ENCODE measurements around the gene WWC1.

Gene WWC1

DNA sequence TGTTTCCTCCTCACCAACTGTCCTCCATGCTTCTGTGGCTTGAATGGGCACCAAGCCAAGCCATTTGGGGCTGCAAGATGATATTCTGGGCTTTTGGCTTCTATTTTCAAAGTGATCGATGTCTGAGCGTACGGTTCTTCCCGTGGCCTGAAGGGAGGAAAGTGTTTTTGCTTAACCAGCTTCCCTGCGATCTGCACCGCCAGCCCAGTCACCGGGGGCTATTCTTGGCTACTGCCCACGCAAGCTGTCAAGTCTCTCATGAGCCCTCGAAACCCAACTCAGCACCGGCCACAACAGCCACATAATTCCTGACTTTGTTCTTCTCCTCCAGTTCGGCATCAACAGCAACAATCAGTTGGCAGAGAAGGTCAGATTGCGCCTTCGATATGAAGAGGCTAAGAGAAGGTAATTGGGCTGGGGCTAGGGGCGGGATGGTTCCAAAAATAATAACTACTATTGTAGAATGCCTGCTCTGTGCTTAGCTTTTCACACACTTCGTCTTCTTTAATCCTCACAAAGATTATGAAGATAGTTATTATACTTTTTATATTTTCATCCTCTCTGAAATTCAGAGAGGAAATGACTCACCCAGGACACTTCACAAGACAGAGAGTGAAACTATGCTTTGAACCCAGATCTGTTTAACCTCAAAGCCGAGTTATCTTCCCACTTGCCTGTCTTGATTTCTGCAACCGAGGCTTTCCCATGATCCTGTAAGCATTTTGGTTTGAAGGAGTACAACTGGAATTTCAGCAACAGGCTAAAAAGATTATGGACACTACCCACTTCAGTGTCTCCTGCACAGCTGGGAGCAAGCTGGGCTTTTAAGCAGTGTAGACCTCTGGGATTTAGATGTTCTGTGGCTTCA, 118.4 kb downstream of the WWC1 start:
- no peaks in the 10 kb centered on the region for H3K36me3 ChIP-seq (ENCODE audit: control insufficient read depth, insufficient read depth, low read length)
- no peak for DNase-seq (ENCODE audit: extremely low read depth, insufficient read length)
- H3K4me3 ChIP-seq (replicated peaks; ENCODE audit: low read depth, low read length) = no peak overlapping the region
- H3K27me3 ChIP-seq (replicated peaks; ENCODE audit: control insufficient read depth, insufficient read depth, low read length) = no peaks in the 10 kb centered on the region
- no peak for TF ChIP-seq CTCF (IDR thresholded peaks at IDR 0.05; ENCODE audit: insufficient read depth, low read length, poor library complexity, severe bottlenecking)

DNA sequence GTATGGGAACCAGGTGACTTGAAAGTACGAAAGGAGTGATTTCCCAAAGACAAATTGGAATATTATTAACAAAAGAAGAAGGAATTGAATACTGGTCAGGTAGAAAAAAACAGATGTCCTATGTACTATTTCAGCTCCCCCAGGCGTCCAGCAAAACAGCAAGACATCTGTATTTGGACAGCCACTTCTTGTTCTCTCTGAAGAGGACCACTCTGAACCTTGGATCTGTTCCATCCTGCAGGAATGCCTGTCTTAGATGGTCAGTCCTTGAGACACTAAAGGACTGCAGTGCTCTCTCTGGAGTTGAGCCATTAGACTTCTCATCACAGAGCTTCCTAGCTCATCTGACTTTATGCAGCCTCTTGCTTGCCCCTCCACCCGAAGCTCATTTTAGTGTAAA, 120.4 kb downstream of the WWC1 start:
- H3K4me3 ChIP-seq (replicated peaks; ENCODE audit: low read depth, low read length) = no peak overlapping the region
- no peak for DNase-seq (ENCODE audit: extremely low read depth, insufficient read length)
- no peaks in the 10 kb centered on the region for H3K27me3 ChIP-seq (replicated peaks; ENCODE audit: control insufficient read depth, insufficient read depth, low read length)
- H3K36me3 ChIP-seq (ENCODE audit: control insufficient read depth, insufficient read depth, low read length) = no peaks in the 10 kb centered on the region
- no peak for TF ChIP-seq CTCF (IDR thresholded peaks at IDR 0.05; ENCODE audit: insufficient read depth, low read length, poor library complexity, severe bottlenecking)

DNA sequence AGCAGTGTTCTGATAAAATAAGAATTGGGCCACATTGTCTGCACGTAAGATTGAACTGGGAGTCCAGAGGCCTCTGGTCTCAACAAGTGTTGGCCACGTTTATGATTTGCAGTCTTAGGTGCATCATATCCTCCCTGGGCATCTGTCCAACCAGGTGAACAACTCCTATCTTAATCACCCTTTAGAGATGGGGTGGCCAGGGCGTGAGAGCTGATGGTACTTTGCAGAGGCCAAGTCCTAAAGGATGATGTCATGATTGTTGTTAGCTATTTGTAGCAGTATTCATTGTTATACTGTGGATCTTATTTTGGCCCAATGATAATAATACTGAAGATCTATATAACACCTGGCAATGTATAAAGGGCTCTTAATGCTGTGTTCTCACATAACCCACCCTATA, 121.6 kb downstream of the WWC1 start:
- H3K36me3 ChIP-seq (ENCODE audit: control insufficient read depth, insufficient read depth, low read length) = no peaks in the 10 kb centered on the region
- H3K4me3 ChIP-seq (replicated peaks; ENCODE audit: low read depth, low read length) = no peak overlapping the region
- no peak for TF ChIP-seq CTCF (IDR thresholded peaks at IDR 0.05; ENCODE audit: insufficient read depth, low read length, poor library complexity, severe bottlenecking)
- H3K27me3 ChIP-seq (replicated peaks; ENCODE audit: control insufficient read depth, insufficient read depth, low read length) = no peaks in the 10 kb centered on the region
- no peak for DNase-seq (ENCODE audit: extremely low read depth, insufficient read length)

- DNase-seq (ENCODE audit: extremely low read depth, insufficient read length) = no peak
- Histone ChIP-seq H3K27me3 (replicated peaks; ENCODE audit: control insufficient read depth, insufficient read depth, low read length) (no peaks in the 10 kb centered on the region), H3K4me3 (replicated peaks; ENCODE audit: low read depth, low read length) (no peak overlapping the region), H3K36me3 (ENCODE audit: control insufficient read depth, insufficient read depth, low read length) (no peaks in the 10 kb centered on the region)
- no peak for TF ChIP-seq CTCF (IDR thresholded peaks at IDR 0.05; ENCODE audit: insufficient read depth, low read length, poor library complexity, severe bottlenecking)
Measured at GRCh38 chr5:168413596-168413995, 122.2 kb downstream of the WWC1 start.

DNA sequence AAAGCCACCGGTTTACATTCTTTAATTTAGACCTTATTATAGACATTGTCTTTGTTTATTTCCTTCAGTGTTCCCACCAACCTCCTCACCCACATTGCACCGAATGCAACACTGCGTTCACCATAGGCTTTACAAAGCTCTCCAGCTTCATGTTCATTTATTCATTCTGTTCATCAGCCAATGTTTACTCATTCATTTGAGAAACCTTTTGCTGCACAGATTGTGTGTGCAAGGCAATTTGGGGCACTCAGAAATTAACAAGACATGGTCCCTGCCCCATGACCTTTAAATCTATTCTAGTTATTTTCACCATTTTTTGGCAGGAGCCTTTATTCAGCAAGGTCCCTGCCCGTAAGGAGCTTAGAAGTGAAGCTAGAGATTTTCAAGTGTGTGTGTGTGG, 124.0 kb downstream of the WWC1 start:
- no peak for DNase-seq (ENCODE audit: extremely low read depth, insufficient read length)
- no peak for TF ChIP-seq CTCF (IDR thresholded peaks at IDR 0.05; ENCODE audit: insufficient read depth, low read length, poor library complexity, severe bottlenecking)
- Histone ChIP-seq H3K36me3 (ENCODE audit: control insufficient read depth, insufficient read depth, low read length) (no peaks in the 10 kb centered on the region), H3K27me3 (replicated peaks; ENCODE audit: control insufficient read depth, insufficient read depth, low read length) (no peaks in the 10 kb centered on the region), H3K4me3 (replicated peaks; ENCODE audit: low read depth, low read length) (no peak overlapping the region)

All from GM06990 (cell line).